ENCODE results near the gene CAPZB. TPM values are rescaled to one million over a fixed set of nuclear protein-coding genes. Genes with fewer than 3 reads are reported as not detected.

CAPZB gene
- total RNA-seq, 4 donors from 2014 or later, result 84.2 to 119 (median 102) TPM

DNA sequence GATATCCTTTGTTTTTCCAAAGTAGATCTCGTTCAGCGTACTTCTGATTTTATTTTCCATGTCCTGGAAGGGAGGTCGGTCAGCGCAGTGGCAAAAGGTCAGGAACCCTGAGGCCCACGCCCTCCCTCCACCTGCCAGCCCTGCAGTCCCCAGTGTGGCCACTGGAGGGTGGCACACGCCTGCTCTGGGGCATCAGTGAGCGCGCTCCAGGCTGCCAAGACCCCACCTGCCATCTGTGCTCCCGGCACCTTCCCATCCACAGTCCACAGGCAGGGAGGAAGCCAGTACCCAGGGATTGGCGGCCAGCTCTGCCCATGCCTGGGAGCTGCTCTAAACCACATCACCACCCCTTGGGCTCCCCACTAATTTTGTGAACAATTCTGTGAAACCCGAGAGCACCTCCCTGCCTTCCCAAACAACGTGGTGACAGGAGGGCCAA is 140.9 kb downstream of the CAPZB start:
- TF ChIP-seq, protein P1, sequence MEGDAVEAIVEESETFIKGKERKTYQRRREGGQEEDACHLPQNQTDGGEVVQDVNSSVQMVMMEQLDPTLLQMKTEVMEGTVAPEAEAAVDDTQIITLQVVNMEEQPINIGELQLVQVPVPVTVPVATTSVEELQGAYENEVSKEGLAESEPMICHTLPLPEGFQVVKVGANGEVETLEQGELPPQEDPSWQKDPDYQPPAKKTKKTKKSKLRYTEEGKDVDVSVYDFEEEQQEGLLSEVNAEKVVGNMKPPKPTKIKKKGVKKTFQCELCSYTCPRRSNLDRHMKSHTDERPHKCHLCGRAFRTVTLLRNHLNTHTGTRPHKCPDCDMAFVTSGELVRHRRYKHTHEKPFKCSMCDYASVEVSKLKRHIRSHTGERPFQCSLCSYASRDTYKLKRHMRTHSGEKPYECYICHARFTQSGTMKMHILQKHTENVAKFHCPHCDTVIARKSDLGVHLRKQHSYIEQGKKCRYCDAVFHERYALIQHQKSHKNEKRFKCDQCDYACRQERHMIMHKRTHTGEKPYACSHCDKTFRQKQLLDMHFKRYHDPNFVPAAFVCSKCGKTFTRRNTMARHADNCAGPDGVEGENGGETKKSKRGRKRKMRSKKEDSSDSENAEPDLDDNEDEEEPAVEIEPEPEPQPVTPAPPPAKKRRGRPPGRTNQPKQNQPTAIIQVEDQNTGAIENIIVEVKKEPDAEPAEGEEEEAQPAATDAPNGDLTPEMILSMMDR (IDR thresholded peaks at IDR 0.05; ENCODE audit: low read depth), result no peak

DNA sequence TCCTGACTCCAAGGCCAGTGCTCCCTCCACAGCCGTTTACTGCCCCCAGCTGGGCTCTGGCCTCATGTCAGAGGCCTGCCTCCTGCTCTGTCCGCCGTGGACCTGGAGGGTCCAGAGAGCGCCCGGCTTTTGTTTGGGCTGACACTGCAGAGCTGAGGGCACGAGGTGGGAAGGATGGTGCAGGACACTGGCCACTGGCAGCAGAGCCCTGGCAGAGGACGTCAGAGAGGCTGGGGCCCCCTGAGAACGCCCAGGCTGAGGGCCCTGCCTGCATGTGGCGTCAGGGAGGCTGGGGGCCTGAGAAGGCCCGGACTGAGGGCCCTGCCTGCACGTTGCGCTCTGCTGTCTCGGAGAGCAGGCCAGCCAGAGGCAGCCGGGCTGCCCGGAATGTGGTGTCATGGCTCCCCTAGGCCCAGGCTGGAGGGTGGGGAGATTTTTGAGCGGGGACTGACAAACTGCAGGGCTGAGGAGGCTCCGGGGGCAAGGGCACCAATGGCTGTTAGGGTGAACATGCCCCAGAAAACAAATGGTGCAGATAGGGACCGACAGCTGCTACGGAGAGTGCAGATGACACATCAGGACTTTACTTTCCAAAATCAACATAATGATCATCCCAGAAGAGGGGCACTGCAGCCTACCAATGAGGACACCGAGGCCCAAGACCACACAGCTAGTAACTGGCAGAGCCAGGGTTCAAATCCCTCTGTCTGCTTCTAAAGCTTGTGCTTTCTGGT is 141.6 kb downstream of the CAPZB start:
- TF ChIP-seq, protein P1 (IDR thresholded peaks at IDR 0.05; ENCODE audit: low read depth), result no peak

DNA sequence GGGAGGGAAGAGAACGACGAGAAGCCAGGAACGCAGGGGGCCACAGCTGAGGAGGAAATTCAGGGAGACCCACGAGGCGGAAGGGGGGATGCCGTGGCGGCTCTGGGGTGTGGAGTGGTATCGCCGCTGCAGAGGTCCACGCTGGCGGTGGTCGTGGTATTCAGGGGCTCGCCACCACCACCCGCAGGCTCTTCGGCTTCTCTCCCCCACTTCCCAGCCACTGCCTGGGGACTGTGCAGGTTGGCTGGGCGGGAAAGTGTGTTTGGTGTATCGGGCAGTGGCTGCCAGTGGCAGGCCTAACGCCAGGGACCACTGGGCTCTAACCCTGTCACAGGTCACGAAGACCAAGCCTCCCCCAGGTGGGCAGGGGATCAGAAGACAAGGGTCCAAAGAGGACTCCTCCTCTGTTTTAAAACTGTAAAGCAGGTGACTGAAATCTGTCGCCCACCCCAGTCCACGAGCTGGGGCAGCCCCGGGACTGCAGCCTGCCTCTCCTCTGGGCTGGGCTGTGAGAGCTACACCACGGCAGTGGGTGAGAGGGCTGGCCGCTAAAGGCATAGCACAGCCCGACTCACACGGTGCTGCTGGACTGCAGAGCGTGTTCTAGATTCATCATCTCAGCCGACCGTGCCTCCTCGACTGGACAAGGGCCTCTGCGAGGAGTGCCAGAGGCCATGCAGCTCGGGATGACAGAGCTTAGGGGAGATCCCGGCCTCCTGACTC is 142.3 kb downstream of the CAPZB start:
- TF ChIP-seq, protein P1 (IDR thresholded peaks at IDR 0.05; ENCODE audit: low read depth), result no peak

DNA sequence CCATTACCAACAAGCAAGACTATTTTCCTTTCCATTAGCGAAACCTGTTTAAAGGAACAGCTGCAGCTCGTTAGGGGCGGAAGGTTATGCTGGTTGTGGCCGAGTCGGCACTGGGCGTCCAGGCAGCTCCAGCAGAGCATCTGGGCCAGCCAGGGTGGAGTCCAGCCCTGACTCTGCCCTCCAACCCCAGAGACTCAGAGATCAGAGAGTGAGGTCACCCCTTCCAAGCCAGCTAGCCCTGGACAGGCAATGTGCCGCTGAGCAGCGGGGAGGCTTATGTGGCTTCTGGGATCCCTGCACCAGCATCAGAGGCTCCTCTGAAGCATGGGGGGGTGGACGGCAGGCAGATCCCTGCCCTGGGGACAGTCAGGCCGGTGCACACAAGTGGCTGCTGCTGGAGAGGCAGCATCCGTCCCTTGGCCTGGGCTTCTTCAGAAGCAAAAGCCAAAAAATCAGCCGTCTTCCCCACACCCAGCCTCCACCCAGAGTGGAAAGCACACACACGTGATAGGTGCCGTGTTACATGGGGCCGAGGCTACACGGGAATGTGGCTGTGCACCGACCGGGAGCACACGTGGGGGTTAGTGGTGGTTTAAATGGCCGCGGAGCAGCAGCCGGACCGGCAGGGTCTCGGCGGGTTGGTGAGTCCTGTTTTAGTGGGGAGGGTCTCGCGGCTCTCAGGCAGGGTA is 143.1 kb downstream of the CAPZB start:
- TF ChIP-seq, protein P1 (IDR thresholded peaks at IDR 0.05; ENCODE audit: low read depth), result no peak

DNA sequence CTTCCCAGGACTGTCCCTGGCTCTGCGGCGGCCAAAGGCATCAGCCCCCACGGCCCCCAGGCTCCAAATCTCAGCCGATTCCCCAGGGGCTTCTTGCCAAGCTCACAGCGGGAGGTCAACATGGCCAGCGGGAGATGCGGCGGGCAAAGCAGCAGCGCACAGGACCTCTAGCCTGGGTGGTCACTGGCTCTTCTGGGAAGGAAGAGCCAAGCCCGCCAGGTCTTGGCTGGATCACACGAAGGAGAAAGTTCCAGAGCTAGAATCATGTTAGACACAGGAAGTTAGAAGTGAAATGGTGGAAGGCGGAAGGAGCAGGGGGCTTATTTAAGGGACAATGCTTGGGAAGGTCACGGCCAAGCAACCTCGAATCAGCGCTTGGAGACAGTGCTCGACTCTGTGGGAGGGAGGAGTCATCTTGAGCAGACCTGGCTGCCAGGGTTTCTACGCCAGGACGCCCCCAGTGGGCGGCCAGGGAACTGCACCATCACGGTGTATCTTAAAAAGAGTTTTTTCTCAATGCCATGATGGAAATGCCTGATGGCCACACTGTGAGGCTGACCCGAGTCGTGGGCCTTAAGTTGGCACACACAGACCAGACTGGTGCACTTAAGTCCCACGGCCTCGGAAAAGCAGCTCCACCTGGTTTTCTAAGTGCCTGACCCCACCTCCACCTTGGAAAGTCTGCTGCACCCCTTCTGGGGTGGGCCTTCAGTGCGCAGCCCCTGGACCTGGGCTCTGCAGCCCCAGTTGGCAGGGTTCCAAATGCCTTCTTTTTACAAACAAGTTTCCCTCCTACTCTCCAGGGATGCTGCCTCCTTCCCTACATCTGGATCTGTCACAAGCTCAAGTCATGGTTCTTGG is 143.9 kb downstream of the CAPZB start:
- TF ChIP-seq, protein P1 (IDR thresholded peaks at IDR 0.05; ENCODE audit: low read depth), result no peak

DNA sequence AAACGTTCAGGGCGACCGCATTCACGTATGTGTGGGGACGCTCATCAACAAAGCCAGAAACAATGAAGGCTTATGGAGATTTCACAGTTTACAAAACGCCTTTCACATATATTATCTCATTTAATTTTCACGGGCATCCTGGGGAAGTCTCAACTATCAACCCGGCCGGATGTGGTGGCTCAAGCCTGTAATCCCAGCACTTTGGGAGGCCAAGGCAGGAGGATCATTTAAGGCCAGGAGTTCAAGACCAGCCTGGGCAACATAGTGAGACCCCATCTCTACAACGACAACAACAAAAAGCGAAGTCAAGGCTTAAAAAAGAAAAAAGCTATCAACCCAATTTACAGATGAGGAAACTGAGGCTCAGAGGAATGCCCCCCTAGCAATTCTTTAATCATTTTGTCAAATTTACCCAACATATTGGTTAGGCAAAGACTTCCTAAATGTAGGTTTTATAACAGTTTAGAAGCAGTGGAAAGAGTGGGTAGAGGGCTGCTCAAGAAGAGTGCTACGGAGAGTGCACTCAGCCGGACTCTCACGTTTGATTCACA is 144.9 kb downstream of the CAPZB start:
- TF ChIP-seq, protein P1 (IDR thresholded peaks at IDR 0.05; ENCODE audit: low read depth), result no peak

Measured in subcutaneous adipose tissue (tissue), 4 donors.